ENCODE results near the gene LPP. TPM values are rescaled to one million over a fixed set of nuclear protein-coding genes. Genes with fewer than 3 reads are reported as not detected.
"Not testable (repeated sequence)": the region's sequence is repeated elsewhere in the genome, so short reads cannot be mapped to it uniquely, and the experiment has no call there.

The LPP gene
- total and polyA plus RNA-seq, 2 donors (not counting 1 experiment from before 2014, with no cell fraction given) = 7.6 to 81.7 TPM

GRCh38 chr3:188701485-188701969 lies 547.6 kb downstream of the LPP start:
- no peaks in the 10 kb centered on the region for H3K9me3 ChIP-seq (ENCODE audit: control extremely low read depth in 1 of 3, control insufficient read depth in 2 of 3, insufficient read depth in 1 of 3, low read length in 2 of 3)
- no peaks in the 10 kb centered on the region for H3K27me3 ChIP-seq (replicated peaks in 1 of 4; ENCODE audit: control extremely low read depth in 1 of 4, control insufficient read depth in 3 of 4, insufficient read depth in 4 of 4, low read length in 3 of 4)
- POLR2A ChIA-PET = no interaction called here
- no peak overlapping the region for H2AFZ ChIP-seq (ENCODE audit: insufficient read depth, low read depth, low read length, poor library complexity, severe bottlenecking)
- Mint-ChIP-seq H3K27me3 (no peaks in the 10 kb centered on the region), H3K27ac (no peak overlapping the region), H3K4me1 (peaks cover 41% of the 10 kb centered on the region), H3K4me3 (no peak overlapping the region), H3K9me3 (ENCODE audit: insufficient read depth) (no peaks in the 10 kb centered on the region)
- no peaks in the 10 kb centered on the region for H4K20me1 ChIP-seq (ENCODE audit: control insufficient read depth, insufficient read depth, low read length, poor library complexity, severe bottlenecking)
- no CpG with 5 or more reads among the region's 4 CpGs for WGBS (ENCODE audit: insufficient coverage)
- no peaks in the 10 kb centered on the region for H3K79me2 ChIP-seq (ENCODE audit: control insufficient read depth, insufficient read depth, low read length)
- DNase-seq = no peak
- TF ChIP-seq CTCF (IDR thresholded peaks at IDR 0.05) (no peak), EZH2 (IDR thresholded peaks at IDR 0.05; ENCODE audit: borderline replicate concordance, insufficient read depth, low read depth, low read length, poor library complexity, severe bottlenecking) (no peak)
- H3K27ac ChIP-seq (ENCODE audit: low read length in 2 of 2) = no peak overlapping the region
- H3K4me2 ChIP-seq (replicated peaks; ENCODE audit: low read depth, low read length, poor library complexity, severe bottlenecking) = no peak overlapping the region
- H3K4me3 ChIP-seq (ENCODE audit: control extremely low read depth in 1 of 5, extremely low read depth in 1 of 5, insufficient read depth in 1 of 5, low read depth in 2 of 5, low read length in 4 of 5) = no peak overlapping the region
- no peak overlapping the region for H3K9ac ChIP-seq (ENCODE audit: low read length)
- peak; percentile 14 for ATAC-seq (ENCODE audit: low read depth)
- intact Hi-C loops (cut with micrococcal nuclease) = no loop called here
- H3K4me1 ChIP-seq (ENCODE audit: control insufficient read depth in 2 of 2, insufficient read depth in 2 of 2, low read length in 2 of 2) = peaks cover 15 to 19% of the 10 kb centered on the region in 2 donors
- no peaks in the 10 kb centered on the region for H3K36me3 ChIP-seq (replicated peaks in 1 of 2; ENCODE audit: control extremely low read depth in 1 of 2, control insufficient read depth in 1 of 2, extremely low read depth in 1 of 2, insufficient read depth in 2 of 2, low read length in 1 of 2)
- CTCF ChIA-PET = interaction anchor here (0.5 kb wide), 1 partner anchor 956 kb away, joined by 3 read pairs; the partner anchor contains the start of gene BCL6

- H3K27ac Mint-ChIP-seq; H3K27me3 Mint-ChIP-seq; DNase-seq; H3K4me3 ChIP-seq (ENCODE audit: control extremely low read depth in 1 of 5, extremely low read depth in 1 of 5, insufficient read depth in 1 of 5, low read depth in 2 of 5, low read length in 4 of 5); H2AFZ ChIP-seq (ENCODE audit: insufficient read depth, low read depth, low read length, poor library complexity, severe bottlenecking); H3K9me3 Mint-ChIP-seq (ENCODE audit: insufficient read depth); H3K9ac ChIP-seq (ENCODE audit: low read length); H3K27ac ChIP-seq (ENCODE audit: low read length in 2 of 2); H4K20me1 ChIP-seq (ENCODE audit: control insufficient read depth, insufficient read depth, low read length, poor library complexity, severe bottlenecking); H3K36me3 ChIP-seq (replicated peaks in 1 of 2; ENCODE audit: control extremely low read depth in 1 of 2, control insufficient read depth in 1 of 2, extremely low read depth in 1 of 2, insufficient read depth in 2 of 2, low read length in 1 of 2); H3K4me2 ChIP-seq (replicated peaks; ENCODE audit: low read depth, low read length, poor library complexity, severe bottlenecking); CTCF ChIA-PET; H3K27me3 ChIP-seq (replicated peaks in 1 of 4; ENCODE audit: control extremely low read depth in 1 of 4, control insufficient read depth in 3 of 4, insufficient read depth in 4 of 4, low read length in 3 of 4); intact Hi-C loops (cut with micrococcal nuclease); H3K79me2 ChIP-seq (ENCODE audit: control insufficient read depth, insufficient read depth, low read length); ATAC-seq (ENCODE audit: low read depth); H3K9me3 ChIP-seq (ENCODE audit: control extremely low read depth in 1 of 3, control insufficient read depth in 2 of 3, insufficient read depth in 1 of 3, low read length in 2 of 3); H3K4me3 Mint-ChIP-seq: not testable (repeated sequence)
- peaks cover 12 to 16% of the 10 kb centered on the region in 2 donors for H3K4me1 ChIP-seq (ENCODE audit: control insufficient read depth in 2 of 2, insufficient read depth in 2 of 2, low read length in 2 of 2)
- WGBS (ENCODE audit: insufficient coverage) = 100% methylated on average over 5 of the region's 10 CpGs
- POLR2A ChIA-PET = interaction anchor here (0.7 kb wide), 1 partner anchor 451 kb away, joined by 3 read pairs; no protein-coding TSS in a partner anchor
- peaks cover 39% of the 10 kb centered on the region for H3K4me1 Mint-ChIP-seq
Measured at GRCh38 chr3:188702028-188702427, 548.1 kb downstream of the LPP start.
